ENCODE measurements around the gene CACNA1E. TPM values are rescaled to one million over a fixed set of nuclear protein-coding genes. Genes with fewer than 3 reads are reported as not detected.

Gene CACNA1E
- total RNA-seq, 2 experiments from 2014 or later, result not detected

DNA sequence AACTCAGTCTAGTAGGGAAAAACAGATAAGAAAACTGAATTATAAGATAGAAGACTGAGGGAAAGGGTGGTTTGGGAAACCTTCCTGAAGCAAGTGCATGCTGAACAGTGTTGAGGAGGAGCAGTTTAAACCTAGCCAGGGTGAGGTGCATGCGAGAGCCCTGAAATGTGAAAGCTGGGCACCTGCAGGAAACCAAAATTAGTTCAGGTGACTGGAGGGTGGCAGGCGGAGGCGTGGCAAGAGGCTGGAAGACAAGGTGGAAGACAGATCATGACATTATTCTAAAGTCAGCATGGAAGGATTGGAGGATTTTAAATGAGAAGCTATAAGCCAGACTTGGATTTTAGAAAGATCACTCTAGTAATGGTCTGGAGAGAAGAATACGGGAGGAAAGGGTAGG lies 75.1 kb downstream of the CACNA1E start:
- Histone ChIP-seq H3K79me2 (ENCODE audit: insufficient read depth, low read depth, low read length) (no peaks in the 10 kb centered on the region), H3K9me2 (ENCODE audit: insufficient read depth, low read length) (no peaks in the 10 kb centered on the region), H3K27ac (ENCODE audit: low read depth, low read length, poor library complexity, severe bottlenecking) (no peak overlapping the region), H3K4me2 (ENCODE audit: low read length) (no peak overlapping the region), H2AFZ (ENCODE audit: low read length) (no peak overlapping the region), H3K36me3 (ENCODE audit: insufficient read depth, low read length) (no peaks in the 10 kb centered on the region), H3K4me3 (ENCODE audit: low read depth, low read length, poor library complexity, severe bottlenecking) (no peak overlapping the region), H3K4me1 (ENCODE audit: insufficient read depth, low read length, poor library complexity, severe bottlenecking) (no peaks in the 10 kb centered on the region), H4K20me1 (ENCODE audit: insufficient read depth, low read length) (no peaks in the 10 kb centered on the region), H3K9me3 (ENCODE audit: low read length) (no peaks in the 10 kb centered on the region)
- BruUV-seq (replicated peaks), result no TSS peak
- ChIA-PET CTCF (ENCODE audit: unreplicated experiment) (no interaction called here), POLR2A (no interaction called here)
- no peak for TF ChIP-seq EZH2phosphoT487 (IDR thresholded peaks at IDR 0.05; ENCODE audit: borderline replicate concordance, low read depth, low read length)
- TF ChIP-seq, protein P1, sequence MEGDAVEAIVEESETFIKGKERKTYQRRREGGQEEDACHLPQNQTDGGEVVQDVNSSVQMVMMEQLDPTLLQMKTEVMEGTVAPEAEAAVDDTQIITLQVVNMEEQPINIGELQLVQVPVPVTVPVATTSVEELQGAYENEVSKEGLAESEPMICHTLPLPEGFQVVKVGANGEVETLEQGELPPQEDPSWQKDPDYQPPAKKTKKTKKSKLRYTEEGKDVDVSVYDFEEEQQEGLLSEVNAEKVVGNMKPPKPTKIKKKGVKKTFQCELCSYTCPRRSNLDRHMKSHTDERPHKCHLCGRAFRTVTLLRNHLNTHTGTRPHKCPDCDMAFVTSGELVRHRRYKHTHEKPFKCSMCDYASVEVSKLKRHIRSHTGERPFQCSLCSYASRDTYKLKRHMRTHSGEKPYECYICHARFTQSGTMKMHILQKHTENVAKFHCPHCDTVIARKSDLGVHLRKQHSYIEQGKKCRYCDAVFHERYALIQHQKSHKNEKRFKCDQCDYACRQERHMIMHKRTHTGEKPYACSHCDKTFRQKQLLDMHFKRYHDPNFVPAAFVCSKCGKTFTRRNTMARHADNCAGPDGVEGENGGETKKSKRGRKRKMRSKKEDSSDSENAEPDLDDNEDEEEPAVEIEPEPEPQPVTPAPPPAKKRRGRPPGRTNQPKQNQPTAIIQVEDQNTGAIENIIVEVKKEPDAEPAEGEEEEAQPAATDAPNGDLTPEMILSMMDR (conservative IDR thresholded peaks at IDR 0.05; ENCODE audit: low read length), result no peak
- intact Hi-C loops (cut with micrococcal nuclease; ENCODE audit: unreplicated experiment), result no loop called here
- no peak for DNase-seq (ENCODE audit: low spot score)

DNA sequence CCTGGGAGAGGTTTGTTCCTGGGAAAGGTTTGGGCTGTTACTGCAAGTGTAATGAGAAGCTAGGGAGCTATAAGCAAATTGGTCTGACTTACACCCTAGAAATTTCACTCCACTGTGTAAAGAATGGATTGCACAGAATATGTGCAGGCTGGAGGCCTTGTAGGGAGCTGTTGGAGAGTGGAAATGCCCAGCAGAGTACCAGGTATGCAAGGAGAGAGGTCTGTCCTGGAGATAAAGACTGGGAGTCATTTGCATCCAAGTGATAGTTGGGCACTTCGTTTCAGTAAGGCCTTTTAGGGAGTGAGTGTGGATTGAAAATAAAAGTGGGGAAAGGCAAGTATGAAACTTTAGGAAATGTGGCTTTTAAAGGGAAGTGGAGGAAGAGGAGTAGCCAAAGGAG lies 75.8 kb downstream of the CACNA1E start:
- Histone ChIP-seq H3K27ac (ENCODE audit: low read depth, low read length, poor library complexity, severe bottlenecking) (no peak overlapping the region), H3K79me2 (ENCODE audit: insufficient read depth, low read depth, low read length) (no peaks in the 10 kb centered on the region), H3K4me2 (ENCODE audit: low read length) (no peak overlapping the region), H3K9me3 (ENCODE audit: low read length) (no peaks in the 10 kb centered on the region), H3K9me2 (ENCODE audit: insufficient read depth, low read length) (no peaks in the 10 kb centered on the region), H4K20me1 (ENCODE audit: insufficient read depth, low read length) (no peaks in the 10 kb centered on the region), H3K36me3 (ENCODE audit: insufficient read depth, low read length) (no peaks in the 10 kb centered on the region), H3K4me3 (ENCODE audit: low read depth, low read length, poor library complexity, severe bottlenecking) (no peak overlapping the region), H3K4me1 (ENCODE audit: insufficient read depth, low read length, poor library complexity, severe bottlenecking) (no peaks in the 10 kb centered on the region), H2AFZ (ENCODE audit: low read length) (no peak overlapping the region)
- no peak for DNase-seq (ENCODE audit: low spot score)
- TF ChIP-seq, protein P1 (conservative IDR thresholded peaks at IDR 0.05; ENCODE audit: low read length), result no peak
- no peak for TF ChIP-seq EZH2phosphoT487 (IDR thresholded peaks at IDR 0.05; ENCODE audit: borderline replicate concordance, low read depth, low read length)
- intact Hi-C loops (cut with micrococcal nuclease; ENCODE audit: unreplicated experiment), result no loop called here
- ChIA-PET POLR2A (interaction anchor here (0.6 kb wide), 1 partner anchor 39 kb away, joined by 4 read pairs; no protein-coding TSS in a partner anchor), CTCF (ENCODE audit: unreplicated experiment) (interaction anchor here (0.9 kb wide), 1 partner anchor 147 kb away, joined by 3 read pairs; no protein-coding TSS in a partner anchor)
- BruUV-seq (replicated peaks), result no TSS peak

DNA sequence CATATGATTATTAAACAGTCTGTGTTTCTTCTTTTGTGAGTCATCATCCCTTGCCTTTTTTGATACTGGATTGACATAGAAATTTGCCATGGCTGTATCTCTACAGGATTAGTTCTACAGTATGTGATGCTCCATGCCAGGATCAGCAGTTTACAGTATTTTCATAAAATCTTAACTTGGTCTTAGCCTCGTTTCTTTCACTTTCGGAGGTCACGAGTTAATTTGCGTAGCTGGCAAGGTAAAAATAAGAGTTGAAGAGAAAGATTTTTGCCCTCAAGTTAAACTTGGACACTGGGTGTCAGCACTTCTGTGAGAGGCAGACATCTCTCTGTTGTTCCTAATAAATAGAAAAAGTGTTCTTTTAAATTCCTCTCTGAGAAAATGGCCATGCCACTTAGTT lies 79.1 kb downstream of the CACNA1E start:
- H3K79me2 ChIP-seq (ENCODE audit: insufficient read depth, low read depth, low read length), result no peaks in the 10 kb centered on the region
- H2AFZ ChIP-seq (ENCODE audit: low read length), result no peak overlapping the region
- H3K36me3 ChIP-seq (ENCODE audit: insufficient read depth, low read length), result no peaks in the 10 kb centered on the region
- H3K4me3 ChIP-seq (ENCODE audit: low read depth, low read length, poor library complexity, severe bottlenecking), result no peak overlapping the region
- TF ChIP-seq, protein P1 (conservative IDR thresholded peaks at IDR 0.05; ENCODE audit: low read length), result no peak
- TF ChIP-seq EZH2phosphoT487 (IDR thresholded peaks at IDR 0.05; ENCODE audit: borderline replicate concordance, low read depth, low read length), result no peak
- no peaks in the 10 kb centered on the region for H4K20me1 ChIP-seq (ENCODE audit: insufficient read depth, low read length)
- intact Hi-C loops (cut with micrococcal nuclease; ENCODE audit: unreplicated experiment), result no loop called here
- H3K9me3 ChIP-seq (ENCODE audit: low read length), result no peaks in the 10 kb centered on the region
- no TSS peak for BruUV-seq (replicated peaks)
- H3K4me2 ChIP-seq (ENCODE audit: low read length), result no peak overlapping the region
- no peak overlapping the region for H3K27ac ChIP-seq (ENCODE audit: low read depth, low read length, poor library complexity, severe bottlenecking)
- DNase-seq (ENCODE audit: low spot score), result no peak
- ChIA-PET POLR2A (no interaction called here), CTCF (ENCODE audit: unreplicated experiment) (no interaction called here)
- no peaks in the 10 kb centered on the region for H3K4me1 ChIP-seq (ENCODE audit: insufficient read depth, low read length, poor library complexity, severe bottlenecking)
- H3K9me2 ChIP-seq (ENCODE audit: insufficient read depth, low read length), result no peaks in the 10 kb centered on the region

Data from OCI-LY7 (cell line).